Activated T-cell treated with anti-CD3 and anti-CD28 coated beads, Interleukin-2, amount 50 U/mL, for 4 hours (primary cell): Measurements from ENCODE around the gene GLIS1. TPM values are rescaled to one million over a fixed set of nuclear protein-coding genes. Genes with fewer than 3 reads are reported as not detected.
A peak's percentile ranks its signal among the peaks of the same experiment; 100 is the strongest.
"Not testable (repeated sequence)": the region's sequence is repeated elsewhere in the genome, so short reads cannot be mapped to it uniquely, and the experiment has no call there.

Source experiments
- ATAC-seq, 2 donors: fragments of 200-7000 bp; cut with Tn5 transposase; one replicate each; pipeline ENCODE4 v1.10.0; 2021
- DNase-seq: peaks from one replicate; pipeline ENCODE4 v3.0.0-alpha.2; 2020
- H3K27me3 Mint-ChIP-seq: one replicate; pipeline ENCODE4 v1.8.0; 2021; ENCODE audit warnings: low read depth, mixed read lengths
- H3K36me3 Mint-ChIP-seq: one replicate; pipeline ENCODE4 v1.8.0; 2022; ENCODE audit warnings: mixed read lengths; ENCODE audit not compliant: insufficient read depth
- H3K4me1 Mint-ChIP-seq: one replicate; pipeline ENCODE4 v1.8.0; 2021; ENCODE audit warnings: low read depth, mixed read lengths
- H3K4me3 Mint-ChIP-seq: one replicate; pipeline ENCODE4 v1.8.0; 2021; ENCODE audit warnings: mild to moderate bottlenecking, moderate library complexity, mixed read lengths
- H3K9me3 Mint-ChIP-seq: one replicate; pipeline ENCODE4 v1.8.0; 2021; ENCODE audit warnings: mixed read lengths
- total RNA-seq, 3 donors: library from RNA; stranded (reverse); gene quantifications; one replicate each; pipeline ENCODE4 v1.2.1, GENCODE V29; 2021

GLIS1 gene
- total RNA-seq, 3 donors from 2014 or later = not detected

- peak; percentile 1 for DNase-seq
- H3K27me3 Mint-ChIP-seq = peaks cover 19% of the 10 kb centered on the region
Measured at GRCh38 chr1:53559854-53560580, 178.9 kb downstream of the GLIS1 start.

GRCh38 chr1:53559391-53559815, 179.6 kb downstream of the GLIS1 start:
- ATAC-seq (no peak), DNase-seq (peak; percentile 1)
- no peaks in the 10 kb centered on the region for H3K36me3 Mint-ChIP-seq
- H3K4me3 Mint-ChIP-seq = no peak overlapping the region
- H3K9me3 Mint-ChIP-seq = no peaks in the 10 kb centered on the region
- peaks cover 11% of the 10 kb centered on the region for H3K4me1 Mint-ChIP-seq
- H3K27me3 Mint-ChIP-seq = peaks cover 19% of the 10 kb centered on the region

More at GRCh38 chr1:53559854-53560580, 178.9 kb downstream of the GLIS1 start:
- Mint-ChIP-seq H3K4me1 (peaks cover 11% of the 10 kb centered on the region), H3K36me3 (no peaks in the 10 kb centered on the region), H3K9me3 (no peaks in the 10 kb centered on the region), H3K4me3 (no peak overlapping the region)
- no peak for ATAC-seq

- H3K4me1 Mint-ChIP-seq = peaks cover 11% of the 10 kb centered on the region
- H3K4me3 Mint-ChIP-seq = no peak overlapping the region
- no peak for ATAC-seq
- DNase-seq = no peak
- H3K27me3 Mint-ChIP-seq = peaks cover 15% of the 10 kb centered on the region
- no peaks in the 10 kb centered on the region for H3K9me3 Mint-ChIP-seq
- no peaks in the 10 kb centered on the region for H3K36me3 Mint-ChIP-seq
Measured at GRCh38 chr1:53558739-53559315, 180.1 kb downstream of the GLIS1 start.

DNA sequence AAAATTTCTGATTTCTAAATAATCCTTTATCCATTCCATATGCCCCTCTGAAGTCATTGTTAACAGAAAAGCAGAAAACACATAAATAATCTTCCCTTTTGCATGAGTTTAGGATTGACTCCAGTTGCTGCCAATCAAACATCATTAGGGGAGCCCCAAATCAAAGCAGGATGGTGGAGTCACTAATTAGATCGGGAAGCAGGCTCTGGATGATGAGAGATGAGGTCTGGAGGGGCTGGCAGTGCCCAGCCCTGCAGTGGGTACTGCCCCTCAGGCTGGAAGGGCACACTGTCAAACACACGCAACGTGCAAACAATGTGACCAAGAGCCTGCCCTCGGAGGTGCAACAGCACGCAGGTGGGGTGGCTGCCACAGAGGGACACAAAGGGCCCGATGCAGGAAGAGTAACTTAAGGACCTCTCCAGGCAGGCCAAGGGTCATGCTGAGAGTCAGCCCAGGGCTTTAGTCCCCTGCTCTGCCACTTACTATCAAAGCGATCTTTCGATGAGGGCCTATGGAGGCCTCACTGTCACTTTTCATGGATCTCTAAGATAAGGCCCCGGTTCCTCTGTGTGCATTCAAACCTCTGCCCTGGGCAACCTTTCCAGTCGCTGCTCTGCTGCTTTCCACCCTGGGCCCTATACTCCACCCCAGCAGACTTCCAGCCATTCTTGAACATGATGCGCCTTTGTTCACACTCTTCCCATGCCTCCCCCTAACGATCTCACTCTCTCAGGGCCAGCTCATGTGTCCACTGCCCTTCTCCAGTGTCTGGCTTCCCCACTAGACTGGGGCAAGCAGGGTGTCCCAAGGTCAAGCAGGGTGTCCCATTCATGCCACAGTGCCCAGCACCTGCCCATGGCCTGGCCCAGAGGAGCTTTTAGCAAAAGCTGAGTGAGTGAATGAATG, 180.9 kb downstream of the GLIS1 start:
- Mint-ChIP-seq H3K4me3 (no peak overlapping the region), H3K4me1 (peaks cover 11% of the 10 kb centered on the region), H3K9me3 (no peaks in the 10 kb centered on the region), H3K27me3 (peaks cover 13% of the 10 kb centered on the region), H3K36me3 (no peaks in the 10 kb centered on the region)
- DNase-seq = peak; percentile 3
- ATAC-seq = no peak

GRCh38 chr1:53557369-53557768, 181.6 kb downstream of the GLIS1 start:
- no peaks in the 10 kb centered on the region for H3K9me3 Mint-ChIP-seq
- H3K36me3 Mint-ChIP-seq = no peaks in the 10 kb centered on the region
- H3K4me1 Mint-ChIP-seq = peaks cover 6% of the 10 kb centered on the region
- no peak overlapping the region for H3K4me3 Mint-ChIP-seq
- peak; percentile 0 for DNase-seq
- peaks cover 7% of the 10 kb centered on the region for H3K27me3 Mint-ChIP-seq
- no peak for ATAC-seq

- H3K9me3 Mint-ChIP-seq = no peaks in the 10 kb centered on the region
- no peaks in the 10 kb centered on the region for H3K36me3 Mint-ChIP-seq
- H3K27me3 Mint-ChIP-seq = peaks cover 2% of the 10 kb centered on the region
- ATAC-seq (no peak), DNase-seq (no peak)
- H3K4me1 Mint-ChIP-seq = no peaks in the 10 kb centered on the region
- H3K4me3 Mint-ChIP-seq = no peak overlapping the region
Measured at GRCh38 chr1:53556657-53557227, 182.2 kb downstream of the GLIS1 start.

GRCh38 chr1:53555620-53556326, 183.2 kb downstream of the GLIS1 start:
- H3K36me3 Mint-ChIP-seq, H3K4me3 Mint-ChIP-seq, H3K9me3 Mint-ChIP-seq, DNase-seq, ATAC-seq, H3K27me3 Mint-ChIP-seq, H3K4me1 Mint-ChIP-seq: not testable (repeated sequence)

DNA sequence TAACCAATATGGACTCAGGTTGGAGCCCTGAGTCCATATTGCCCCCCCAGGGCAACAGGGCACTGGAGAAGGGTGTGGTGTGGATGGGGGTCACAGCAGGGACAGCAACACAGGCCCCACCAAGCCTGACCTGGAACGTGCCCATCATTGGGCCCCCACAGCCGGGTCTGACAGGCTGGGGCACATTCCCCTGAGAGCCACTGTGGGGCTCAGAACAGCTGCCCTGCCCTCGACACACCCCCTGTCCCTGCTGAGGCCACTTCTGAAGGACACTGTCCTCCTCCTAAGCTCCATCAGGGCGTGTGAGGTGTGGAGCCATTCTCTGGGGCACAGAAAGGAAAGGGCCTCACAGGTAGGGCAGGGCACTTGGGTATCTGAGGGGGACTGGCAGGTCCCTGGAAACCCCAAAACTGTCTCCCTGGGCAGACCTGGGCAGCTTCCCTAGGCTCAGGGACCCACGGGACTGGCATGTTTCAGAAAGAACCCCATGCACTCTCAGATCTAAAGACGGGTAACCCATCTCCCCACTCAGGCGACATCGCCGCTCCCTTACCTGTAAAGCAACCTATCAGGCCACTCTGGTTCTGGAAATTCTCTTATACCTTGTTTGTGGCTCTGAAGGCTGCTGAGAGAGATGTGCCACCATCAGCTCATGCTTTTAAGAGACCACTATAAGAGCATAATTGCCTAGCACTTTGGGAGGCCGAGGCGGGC, 184.2 kb downstream of the GLIS1 start:
- ATAC-seq (no peak), DNase-seq (no peak)
- no peaks in the 10 kb centered on the region for H3K4me1 Mint-ChIP-seq
- H3K36me3 Mint-ChIP-seq = no peaks in the 10 kb centered on the region
- H3K4me3 Mint-ChIP-seq = no peak overlapping the region
- H3K27me3 Mint-ChIP-seq = peaks cover 3% of the 10 kb centered on the region
- no peaks in the 10 kb centered on the region for H3K9me3 Mint-ChIP-seq

DNA sequence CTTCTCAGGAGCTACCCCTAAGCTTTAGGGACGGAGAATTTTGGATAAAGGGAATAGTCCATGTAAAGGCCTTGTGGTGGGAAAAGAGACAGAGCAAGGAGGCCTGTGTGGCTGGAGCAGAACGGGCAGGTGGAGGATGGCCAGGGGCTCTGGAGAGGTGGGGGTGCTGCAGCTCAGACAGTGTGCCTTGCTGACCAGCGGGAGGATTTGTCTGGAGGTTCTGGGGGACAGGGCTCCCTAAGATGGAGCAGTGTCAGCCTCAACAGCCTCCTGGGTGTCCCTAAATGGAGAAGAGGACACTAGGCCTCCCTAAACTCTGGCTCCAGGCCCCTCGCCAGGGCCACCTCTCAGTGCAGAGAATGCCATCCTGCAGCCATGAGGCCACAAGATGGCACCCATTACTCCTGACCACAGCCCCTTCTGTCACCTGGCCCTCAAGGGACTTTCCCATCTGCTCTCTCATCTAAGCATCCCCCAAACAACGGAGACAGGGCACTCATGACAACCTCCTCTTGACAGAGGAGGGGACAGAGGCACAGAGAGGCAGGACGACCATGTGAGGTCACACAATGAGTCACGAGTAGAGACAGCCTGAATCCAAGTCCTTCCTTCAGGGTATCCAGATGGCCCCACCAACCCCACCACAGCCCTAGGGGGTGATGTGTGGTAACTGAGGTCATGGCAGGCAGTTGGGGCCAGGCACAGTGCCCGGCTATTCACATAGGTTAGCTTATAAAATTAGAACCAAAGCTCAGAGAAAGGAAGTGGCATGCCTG, 185.0 kb downstream of the GLIS1 start:
- Mint-ChIP-seq H3K4me3 (no peak overlapping the region), H3K36me3 (no peaks in the 10 kb centered on the region), H3K4me1 (no peaks in the 10 kb centered on the region), H3K27me3 (peaks cover 3% of the 10 kb centered on the region), H3K9me3 (no peaks in the 10 kb centered on the region)
- peak; percentile 2 for DNase-seq
- peak; percentile 42 to 53 for ATAC-seq

GRCh38 chr1:53552981-53553733, 185.8 kb downstream of the GLIS1 start:
- no peaks in the 10 kb centered on the region for H3K9me3 Mint-ChIP-seq
- no peak for DNase-seq
- peaks cover 3% of the 10 kb centered on the region for H3K27me3 Mint-ChIP-seq
- no peaks in the 10 kb centered on the region for H3K36me3 Mint-ChIP-seq
- ATAC-seq = peak; percentile 46 to 49
- H3K4me1 Mint-ChIP-seq = no peaks in the 10 kb centered on the region
- H3K4me3 Mint-ChIP-seq = no peak overlapping the region

DNA sequence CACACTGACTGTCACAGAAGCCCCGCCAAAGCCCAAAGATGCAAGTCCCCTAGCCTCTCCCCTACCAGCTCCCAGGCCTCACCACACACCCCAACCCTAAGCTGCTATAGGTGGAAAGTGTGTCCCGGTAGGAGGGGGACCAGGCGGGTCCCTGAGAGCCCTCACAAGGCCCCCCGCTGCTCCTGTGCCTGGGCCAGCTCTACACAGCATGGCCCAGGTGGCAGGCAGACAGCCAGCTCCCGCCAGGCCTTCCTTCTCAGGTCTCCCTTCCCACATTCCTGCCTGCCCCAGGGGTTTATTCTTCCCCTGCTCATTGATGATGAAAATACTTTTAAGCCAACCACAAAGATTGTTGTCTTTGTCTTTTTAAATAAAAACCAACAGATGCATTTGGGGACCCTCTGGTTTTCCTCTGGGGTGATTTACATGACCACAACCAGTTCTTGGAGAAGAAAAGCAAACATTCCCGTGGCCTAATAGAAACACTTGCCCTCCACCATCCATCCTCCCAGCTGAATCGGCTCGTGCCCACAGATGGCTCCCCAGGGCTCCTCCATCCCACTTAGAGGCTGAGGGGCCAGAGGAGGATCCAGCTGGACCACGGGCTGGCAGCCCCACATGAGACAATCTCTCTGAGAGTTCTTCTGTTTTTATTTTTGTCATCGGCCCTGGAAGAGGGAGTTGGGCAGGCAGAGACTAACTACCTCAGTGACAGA, 186.7 kb downstream of the GLIS1 start:
- H3K9me3 Mint-ChIP-seq = no peaks in the 10 kb centered on the region
- H3K4me3 Mint-ChIP-seq = no peak overlapping the region

More for the DNA sequence above, 186.7 kb downstream of the GLIS1 start:
- Mint-ChIP-seq H3K36me3 (no peaks in the 10 kb centered on the region), H3K4me1 (no peaks in the 10 kb centered on the region), H3K27me3 (peaks cover 3% of the 10 kb centered on the region)
- ATAC-seq = no peak
- peak; percentile 1 for DNase-seq
